ENCODE results near the gene RNU6-1. TPM values are rescaled to one million over a fixed set of nuclear protein-coding genes. Genes with fewer than 3 reads are reported as not detected.
A peak's percentile ranks its signal among the peaks of the same experiment; 100 is the strongest.

Gene RNU6-1
- polyA plus RNA-seq, 2 of the 4 experiments (the other 2 are of a cell fraction) = not detected

DNA sequence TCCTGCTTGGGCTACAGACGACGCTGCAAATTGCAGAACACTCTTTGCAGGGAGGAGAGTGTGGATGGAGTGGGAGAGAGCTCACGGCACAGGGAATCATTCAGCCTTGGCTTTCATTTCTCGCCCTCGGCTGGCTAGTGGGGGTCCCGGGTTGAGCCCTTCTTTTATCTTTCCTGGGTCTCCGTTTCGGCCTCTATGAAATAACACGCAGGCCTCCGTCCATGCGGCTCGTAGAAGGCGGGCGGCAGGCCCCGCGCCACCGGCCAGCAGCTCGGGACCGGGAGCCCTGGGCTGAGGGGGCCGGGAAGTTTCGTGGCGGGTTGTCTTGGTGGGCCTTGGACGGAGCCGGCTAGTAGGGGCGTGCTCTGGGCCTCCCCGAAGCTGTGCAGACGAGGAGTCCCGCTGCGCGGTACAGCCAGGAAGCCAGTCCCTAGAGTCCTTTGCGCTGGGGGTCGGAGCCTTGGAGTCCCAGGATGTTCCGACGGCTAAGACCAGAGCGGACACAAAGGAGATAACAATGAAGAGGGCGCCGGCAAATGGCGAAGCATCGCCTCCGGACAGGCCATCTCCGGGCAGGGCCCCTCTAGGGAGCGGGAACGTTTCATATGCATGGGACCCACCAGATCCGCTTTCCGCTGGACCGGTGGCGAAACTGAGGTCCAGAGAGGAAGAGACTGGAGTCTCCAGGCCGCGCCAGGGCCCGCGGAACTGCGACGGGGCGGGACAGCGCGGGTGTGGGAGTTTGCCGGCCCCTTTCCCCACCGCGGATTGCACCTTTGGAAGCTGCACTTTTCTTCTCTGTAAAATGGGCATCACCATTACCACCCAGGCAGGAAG is 4.3 kb downstream of the RNU6-1 start:
- Histone ChIP-seq H3K4me2 (peak overlapping the region; percentile 99), H3K27ac (no peak overlapping the region), H3K4me1 (peaks cover 18% of the 10 kb centered on the region), H3K9me3 (no peaks in the 10 kb centered on the region), H3K4me3 (no peak overlapping the region)
- POLR2A ChIA-PET = no interaction called here
- no peak for FAIRE-seq
- CTCF ChIA-PET = interaction anchor here (0.6 to 5.3 kb wide), 47 partner anchors 9 to 916 kb away, joined by 3 to 67 read pairs (median 3); partner anchors contain the start of genes C15orf61 and SKOR1
- TF ChIP-seq RFX5 (IDR thresholded peaks at IDR 0.05) (no peak), EHF (CRISPR knock-in tag; IDR thresholded peaks at IDR 0.05) (no peak), HEYL (CRISPR knock-in tag; IDR thresholded peaks at IDR 0.05) (no peak), RCOR1 (IDR thresholded peaks at IDR 0.05; ENCODE audit: low read depth, low read length) (no peak), CEBPB (IDR thresholded peaks at IDR 0.05) (no peak), TFCP2L1 (CRISPR knock-in tag; IDR thresholded peaks at IDR 0.05) (no peak)
- 87% methylated on average over 59 of the region's 59 CpGs for WGBS (ENCODE audit: missing lambda C conversion rate)
- no peak for ATAC-seq
- no peak for DNase-seq (ENCODE audit: low read depth in 1 of 2, low spot score in 1 of 2)

DNA sequence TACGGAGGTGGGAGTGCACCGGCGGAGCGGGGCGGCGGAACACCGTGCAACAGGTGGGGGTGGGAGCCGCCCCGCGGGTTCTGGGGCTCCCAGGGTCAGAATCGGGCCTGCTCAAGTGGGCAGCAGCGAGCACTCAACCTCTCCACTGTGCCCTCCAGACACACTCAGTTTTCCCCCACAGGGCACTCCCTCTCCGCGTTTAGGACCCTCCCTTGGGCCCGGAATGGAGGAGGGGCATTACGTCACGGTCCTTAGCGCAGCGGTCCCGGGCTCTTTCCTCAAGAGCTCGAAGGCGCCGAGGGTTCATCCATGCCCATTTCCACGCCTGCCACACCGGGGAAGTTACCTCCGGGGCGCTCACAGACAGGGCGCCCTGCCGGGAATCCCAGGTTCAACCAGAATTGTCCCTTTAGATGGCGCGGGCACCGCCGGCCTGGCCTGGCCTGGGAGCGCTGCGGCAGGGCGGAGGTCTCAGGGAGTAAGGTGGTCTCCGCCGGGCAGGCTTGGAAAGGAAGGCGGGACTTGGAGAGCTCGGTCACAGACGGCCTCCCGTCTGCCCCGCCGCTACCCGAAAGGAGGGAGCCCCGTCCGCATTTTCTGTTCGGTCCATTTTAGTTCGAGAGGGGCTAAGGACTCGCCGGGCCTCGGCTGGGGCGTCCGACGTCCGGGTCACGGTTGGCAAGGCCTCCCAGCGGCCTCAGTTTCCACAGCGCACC is 5.1 kb downstream of the RNU6-1 start:
- Histone ChIP-seq H3K9me3 (no peaks in the 10 kb centered on the region), H3K4me3 (peak overlapping the region; percentile 53), H3K27ac (0 out of 6 replicates have a peak overlapping the region, but pooled peaks of 1 of the 2 experiments have one; percentile 17), H3K4me1 (peaks cover 18% of the 10 kb centered on the region), H3K4me2 (peak overlapping the region; percentile 99)
- DNase-seq (ENCODE audit: low read depth in 1 of 2, low spot score in 1 of 2) (no peak), FAIRE-seq (no peak), ATAC-seq (0 out of 6 replicates have a peak, but pooled peaks of 1 of the 2 experiments have one; percentile 2)
- WGBS (ENCODE audit: missing lambda C conversion rate) = 52% methylated on average over 57 of the region's 59 CpGs
- POLR2A ChIA-PET = no interaction called here
- TF ChIP-seq E2F6 (IDR thresholded peaks at IDR 0.05; ENCODE audit: borderline replicate concordance, low read depth) (0 out of 2 replicates have a peak, but pooled peaks have one; percentile 26), MAX (IDR thresholded peaks at IDR 0.05) (0 out of 2 replicates have a peak, but pooled peaks have one; percentile 28), ZC3H11A (IDR thresholded peaks at IDR 0.05) (no peak), TP53 (CRISPR knock-in tag; IDR thresholded peaks at IDR 0.05) (no peak)
- CTCF ChIA-PET = interaction anchor here (0.6 to 5.3 kb wide), 15 partner anchors 9 to 888 kb away, joined by 3 to 67 read pairs (median 4); partner anchors contain the start of gene SKOR1

DNA sequence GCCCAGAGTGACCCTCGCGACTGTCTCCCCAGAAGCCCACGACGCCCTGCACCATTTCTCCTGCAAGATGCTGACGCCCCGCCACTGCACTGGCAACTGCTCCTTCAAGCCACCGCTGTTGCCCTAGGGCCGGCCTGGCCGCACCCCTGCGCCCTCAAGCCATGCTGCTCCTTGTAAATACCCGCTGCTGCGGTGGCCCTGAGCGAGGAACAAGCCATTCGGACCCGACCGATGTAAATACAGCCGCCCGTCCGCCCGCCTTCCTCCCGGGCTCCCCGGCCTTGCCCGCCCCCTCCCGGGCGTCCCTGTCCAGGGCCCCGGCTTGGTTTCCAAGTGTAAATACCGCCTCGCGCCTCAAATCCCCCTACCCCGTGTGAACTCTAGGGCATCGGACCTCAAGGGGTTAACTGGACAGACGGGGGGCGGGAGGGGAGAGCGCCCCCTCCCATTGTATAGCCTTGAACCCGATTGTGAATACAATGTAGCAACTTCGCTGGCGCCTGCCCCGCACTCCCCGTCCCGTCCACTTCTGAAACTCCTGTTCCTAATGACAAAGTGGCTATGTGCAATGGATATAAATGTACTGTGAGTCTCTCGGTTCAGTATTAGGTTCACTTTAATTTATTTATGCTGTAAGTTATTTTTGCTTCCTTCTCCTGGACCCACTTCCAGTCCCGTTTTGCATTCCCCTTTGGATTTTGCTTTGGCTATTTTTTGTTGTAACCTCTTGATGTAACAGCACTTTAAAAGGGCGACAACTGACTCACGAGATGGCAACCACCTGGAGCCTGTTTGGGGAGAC is 5.9 kb downstream of the RNU6-1 start:
- no peak for FAIRE-seq
- 6% methylated on average over 38 of the region's 44 CpGs for WGBS (ENCODE audit: missing lambda C conversion rate)
- CTCF ChIA-PET = interaction anchor here (0.7 to 5.3 kb wide), 10 partner anchors 8 to 887 kb away, joined by 3 to 67 read pairs (median 8); partner anchors contain the start of gene SKOR1
- TF ChIP-seq RAD21 (conservative IDR thresholded peaks at IDR 0.05 in 1 of 2, IDR thresholded peaks at IDR 0.05 in 1 of 2) (peak; percentile 52 to 75), E2F6 (IDR thresholded peaks at IDR 0.05; ENCODE audit: borderline replicate concordance, low read depth) (0 out of 2 replicates have a peak, but pooled peaks have one; percentile 29), CBX8 (IDR thresholded peaks at IDR 0.05) (no peak), ZNF302 (CRISPR knock-in tag; IDR thresholded peaks at IDR 0.05) (no peak), HMGXB4 (CRISPR knock-in tag; IDR thresholded peaks at IDR 0.05; ENCODE audit: borderline replicate concordance) (no peak), CEBPB (IDR thresholded peaks at IDR 0.05) (no peak), KDM5A (IDR thresholded peaks at IDR 0.05) (no peak), SMC3 (IDR thresholded peaks at IDR 0.05) (peak; percentile 70), RARB (CRISPR knock-in tag; IDR thresholded peaks at IDR 0.05) (no peak), PHF8 (IDR thresholded peaks at IDR 0.05; ENCODE audit: borderline replicate concordance, low read depth) (no peak), ZSCAN20 (CRISPR knock-in tag; IDR thresholded peaks at IDR 0.05) (no peak), KDM1A (IDR thresholded peaks at IDR 0.05; ENCODE audit: low read depth) (no peak), HOXA7 (CRISPR knock-in tag; IDR thresholded peaks at IDR 0.05) (no peak)
- TF ChIP-seq, protein P1, sequence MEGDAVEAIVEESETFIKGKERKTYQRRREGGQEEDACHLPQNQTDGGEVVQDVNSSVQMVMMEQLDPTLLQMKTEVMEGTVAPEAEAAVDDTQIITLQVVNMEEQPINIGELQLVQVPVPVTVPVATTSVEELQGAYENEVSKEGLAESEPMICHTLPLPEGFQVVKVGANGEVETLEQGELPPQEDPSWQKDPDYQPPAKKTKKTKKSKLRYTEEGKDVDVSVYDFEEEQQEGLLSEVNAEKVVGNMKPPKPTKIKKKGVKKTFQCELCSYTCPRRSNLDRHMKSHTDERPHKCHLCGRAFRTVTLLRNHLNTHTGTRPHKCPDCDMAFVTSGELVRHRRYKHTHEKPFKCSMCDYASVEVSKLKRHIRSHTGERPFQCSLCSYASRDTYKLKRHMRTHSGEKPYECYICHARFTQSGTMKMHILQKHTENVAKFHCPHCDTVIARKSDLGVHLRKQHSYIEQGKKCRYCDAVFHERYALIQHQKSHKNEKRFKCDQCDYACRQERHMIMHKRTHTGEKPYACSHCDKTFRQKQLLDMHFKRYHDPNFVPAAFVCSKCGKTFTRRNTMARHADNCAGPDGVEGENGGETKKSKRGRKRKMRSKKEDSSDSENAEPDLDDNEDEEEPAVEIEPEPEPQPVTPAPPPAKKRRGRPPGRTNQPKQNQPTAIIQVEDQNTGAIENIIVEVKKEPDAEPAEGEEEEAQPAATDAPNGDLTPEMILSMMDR (IDR thresholded peaks at IDR 0.05) = peak; percentile 55
- Histone ChIP-seq H3K4me1 (peaks cover 14% of the 10 kb centered on the region), H3K27ac (peak overlapping the region; percentile 31 to 65; a peak in 4 of 6 replicates), H3K4me2 (peak overlapping the region; percentile 99), H3K4me3 (peak overlapping the region; percentile 53), H3K9me3 (no peaks in the 10 kb centered on the region)
- ATAC-seq = peak; percentile 47 to 77
- POLR2A ChIA-PET = no interaction called here
- peak; percentile 48 to 75 for DNase-seq (ENCODE audit: low read depth in 1 of 2, low spot score in 1 of 2)
